Glomerular endothelial cell (primary cell): Measurements from ENCODE around the gene GTPBP4. TPM values are rescaled to one million over a fixed set of nuclear protein-coding genes. Genes with fewer than 3 reads are reported as not detected.
"Not testable (repeated sequence)": the region's sequence is repeated elsewhere in the genome, so short reads cannot be mapped to it uniquely, and the experiment has no call there.

Experiments used
- DNase-seq: peaks from one replicate; pipeline ENCODE4 v3.0.0-alpha.2; 2011; ENCODE audit warnings: low read depth, low spot score; ENCODE audit errors: extremely low read depth
- total RNA-seq: library from RNA; depleted of rRNA; stranded (reverse); fragments of >200 nt; gene quantifications from 2 replicates; pipeline ENCODE4 v1.2.3, GENCODE V29; 2015

The GTPBP4 gene
- total RNA-seq, 1 donor from 2014 or later, result 34.9 TPM

DNA sequence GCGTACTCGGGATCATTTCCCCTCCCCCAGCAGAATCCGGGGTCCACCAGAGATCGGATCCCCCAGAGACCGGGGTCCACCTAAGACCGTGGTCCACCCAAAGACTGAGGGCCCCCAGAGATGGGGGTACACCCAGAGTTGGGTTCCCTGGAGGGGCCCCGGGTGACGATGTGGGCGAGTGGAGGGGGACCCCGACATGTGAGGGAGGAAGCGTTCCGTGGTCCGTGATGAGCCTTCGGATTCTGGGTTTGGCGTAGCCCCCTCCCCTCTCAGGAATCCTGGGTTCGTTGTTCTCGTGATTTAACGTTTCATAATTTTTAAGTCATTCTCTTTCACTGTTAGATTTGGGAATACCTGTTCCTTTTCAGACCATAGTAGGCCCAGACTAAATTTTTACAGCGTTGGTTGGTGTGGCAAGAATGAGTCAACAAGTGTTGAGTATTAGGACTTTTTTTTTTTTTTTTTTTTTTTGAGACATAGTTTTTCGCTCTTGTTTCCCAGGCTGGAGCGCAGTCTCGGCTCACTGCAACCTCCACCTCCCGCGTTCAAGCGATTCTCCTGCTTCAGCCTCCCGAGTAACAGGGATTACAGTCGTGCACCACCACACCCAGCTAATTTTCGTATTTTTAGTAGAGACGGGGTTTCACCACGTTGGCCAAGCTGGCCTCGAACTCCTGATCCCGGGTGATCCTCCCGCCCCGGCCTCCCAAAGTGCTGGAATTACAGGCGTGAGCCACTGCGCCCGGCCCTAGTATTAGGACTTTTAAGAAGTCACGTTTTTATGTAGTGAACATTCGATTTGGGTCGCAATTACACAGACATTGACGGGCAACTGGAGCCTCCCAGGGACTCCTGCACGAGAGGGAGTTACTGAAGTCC is 672 bp downstream of the GTPBP4 start:
- DNase-seq, result no peak

DNA sequence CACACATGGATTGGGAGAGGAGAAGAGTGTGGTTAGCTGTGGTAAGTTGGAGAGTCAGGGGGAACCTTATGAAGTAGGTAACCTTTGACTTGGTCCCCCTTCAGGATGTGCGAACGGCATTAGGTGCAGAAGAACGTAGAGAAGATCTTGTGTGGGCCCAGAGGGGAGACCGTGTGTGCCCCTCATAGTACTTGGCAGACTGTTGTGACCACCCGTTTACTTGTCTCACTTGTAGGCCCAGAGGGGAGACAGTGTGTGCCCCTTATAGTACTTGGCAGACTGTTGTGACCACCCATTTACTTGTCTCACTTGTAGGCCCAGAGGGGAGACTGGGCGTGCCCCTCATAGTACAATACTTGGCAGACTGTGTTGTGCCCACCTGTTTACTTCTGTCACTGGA is 2.6 kb downstream of the GTPBP4 start:
- no peak for DNase-seq

DNA sequence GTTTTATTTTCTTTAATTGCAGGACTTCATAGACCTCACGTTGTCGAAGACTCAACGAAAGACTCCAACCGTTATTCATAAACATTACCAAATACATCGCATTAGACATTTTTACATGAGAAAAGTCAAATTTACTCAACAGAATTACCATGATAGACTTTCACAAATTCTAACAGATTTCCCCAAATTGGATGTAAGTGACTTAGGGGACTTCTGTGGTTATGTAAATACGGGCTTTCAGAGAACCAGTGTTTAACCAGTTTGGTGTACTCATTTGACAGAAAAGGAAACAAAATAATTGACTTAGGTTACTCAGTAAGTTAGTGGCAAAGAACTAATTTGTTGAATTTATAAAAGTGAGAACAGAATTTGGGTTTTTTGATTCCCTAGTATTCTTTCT is 4.2 kb downstream of the GTPBP4 start:
- no peak for DNase-seq

DNA sequence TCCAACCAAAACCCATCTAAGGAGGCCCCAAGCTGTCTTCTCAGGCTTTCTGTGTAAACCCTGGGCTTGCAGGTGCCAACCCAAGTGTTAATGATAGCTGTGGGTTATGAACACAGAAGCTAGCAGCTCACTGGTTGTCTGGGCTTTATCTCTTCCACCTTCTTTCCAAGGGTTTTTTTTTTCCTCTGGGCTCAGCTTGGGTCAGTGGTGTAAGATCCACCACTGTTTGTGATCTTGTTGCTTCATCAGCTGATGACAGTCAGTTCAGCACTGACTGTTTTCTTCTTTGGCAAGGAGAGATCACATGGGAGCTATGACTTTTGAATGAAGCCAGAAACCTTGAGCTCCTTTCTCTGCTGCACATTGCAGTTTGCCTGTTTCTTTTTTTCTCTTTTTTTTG is 4.6 kb downstream of the GTPBP4 start:
- DNase-seq, result no peak

DNA sequence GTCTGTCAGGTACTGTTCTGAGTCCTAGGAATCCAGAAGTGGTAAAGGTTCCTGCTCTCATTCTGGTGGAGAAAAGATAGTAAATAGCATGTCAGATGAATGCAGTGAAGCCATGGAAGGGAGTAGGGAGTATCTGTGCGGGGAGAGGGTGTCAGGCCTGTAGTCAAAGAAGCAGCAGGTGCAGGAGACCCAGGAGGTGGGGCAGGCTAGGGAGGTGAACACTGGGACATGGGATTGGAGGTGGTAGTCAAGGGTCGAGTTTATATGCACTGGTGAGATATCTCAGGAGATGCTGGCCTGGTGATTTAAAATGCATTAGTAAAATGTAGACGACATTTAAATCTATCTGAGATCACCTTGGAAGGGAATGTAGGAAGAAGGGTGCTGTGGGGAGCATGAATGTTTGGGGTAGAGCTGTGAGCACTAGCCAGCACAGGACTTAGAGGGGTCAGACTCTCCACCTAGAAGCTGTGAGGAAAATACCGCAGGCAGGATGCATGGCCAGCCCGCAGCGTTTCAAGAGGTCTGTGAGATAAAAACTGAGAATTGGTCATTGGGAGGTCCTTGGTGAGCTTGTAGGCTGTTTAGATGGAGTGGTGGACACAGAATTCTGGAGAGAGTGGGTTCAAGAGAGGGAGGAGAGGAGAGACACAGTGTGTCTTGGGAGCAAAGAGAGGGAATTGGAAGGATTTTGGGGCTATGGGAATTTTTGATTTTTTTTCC is 6.8 kb downstream of the GTPBP4 start:
- DNase-seq, result no peak

DNA sequence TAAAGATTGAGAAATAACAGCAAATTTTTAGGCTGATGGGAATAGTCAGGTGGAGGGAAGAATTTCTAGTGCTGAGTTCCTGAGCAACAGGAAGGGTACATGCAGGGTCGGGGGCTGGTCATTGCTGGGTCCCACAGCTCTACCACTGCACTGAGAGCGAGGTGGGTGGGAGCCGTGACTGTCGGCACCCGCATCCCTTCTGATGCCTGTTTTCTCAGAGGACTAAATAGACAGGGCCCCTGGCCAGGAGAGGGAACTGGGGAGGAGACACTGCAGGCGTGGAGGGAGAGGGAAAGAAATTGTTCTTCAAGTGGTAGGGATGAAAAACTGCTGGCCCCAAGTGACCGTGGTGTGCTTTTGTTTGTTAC is 7.3 kb downstream of the GTPBP4 start:
- no peak for DNase-seq

DNA sequence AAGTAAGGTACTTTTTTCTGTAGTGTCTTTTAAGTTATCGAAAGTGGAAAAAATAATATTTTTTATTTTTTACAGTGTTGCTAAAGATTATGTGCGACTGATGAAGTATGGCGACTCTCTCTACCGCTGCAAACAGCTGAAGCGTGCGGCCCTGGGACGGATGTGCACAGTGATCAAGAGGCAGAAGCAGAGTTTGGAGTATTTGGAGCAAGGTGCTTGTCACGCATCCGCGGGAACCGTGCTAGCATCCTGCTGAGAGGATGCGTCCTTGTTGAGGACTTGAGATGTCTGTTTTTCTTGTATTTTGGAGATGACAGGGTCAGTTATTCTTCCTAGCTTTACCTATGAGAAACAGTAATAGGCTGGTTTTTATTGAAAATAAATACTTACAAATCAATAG is 7.8 kb downstream of the GTPBP4 start:
- no peak for DNase-seq

DNA sequence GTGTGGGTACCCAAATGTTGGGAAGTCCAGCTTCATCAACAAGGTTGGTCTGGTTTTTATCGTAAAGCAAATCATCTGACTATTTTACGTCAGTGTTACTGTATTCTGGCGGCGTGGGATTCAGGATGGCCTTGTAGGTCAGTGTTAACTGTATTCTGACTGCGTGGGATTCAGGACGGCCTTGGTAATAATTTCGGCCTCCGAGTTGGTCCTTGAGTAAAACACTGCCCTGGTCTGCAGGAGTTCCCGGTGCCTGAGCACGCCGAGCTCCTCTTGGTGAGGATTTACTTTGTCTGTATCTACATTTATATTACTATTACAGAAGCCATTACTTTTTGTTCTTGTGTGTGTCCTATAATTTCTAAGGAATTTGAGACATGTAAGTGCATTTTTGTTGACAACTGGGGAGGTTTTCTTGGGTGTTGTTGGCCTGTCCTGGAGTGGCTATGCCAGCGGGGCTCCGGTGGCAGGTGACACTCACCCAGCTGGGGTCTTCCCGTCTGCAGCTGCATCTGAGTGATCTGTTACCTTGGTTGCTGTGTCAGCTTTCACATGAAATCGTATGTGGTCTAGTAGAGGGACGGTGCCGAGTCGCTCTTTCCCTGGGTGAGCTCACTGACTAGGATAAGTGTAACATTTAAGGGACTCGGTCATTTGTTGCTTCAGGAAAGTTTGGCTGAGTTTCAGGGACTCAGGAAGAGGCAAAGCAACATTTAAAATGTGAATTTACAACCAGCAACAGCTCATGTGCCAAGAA is 9.2 kb downstream of the GTPBP4 start:
- DNase-seq, result no peak

DNA sequence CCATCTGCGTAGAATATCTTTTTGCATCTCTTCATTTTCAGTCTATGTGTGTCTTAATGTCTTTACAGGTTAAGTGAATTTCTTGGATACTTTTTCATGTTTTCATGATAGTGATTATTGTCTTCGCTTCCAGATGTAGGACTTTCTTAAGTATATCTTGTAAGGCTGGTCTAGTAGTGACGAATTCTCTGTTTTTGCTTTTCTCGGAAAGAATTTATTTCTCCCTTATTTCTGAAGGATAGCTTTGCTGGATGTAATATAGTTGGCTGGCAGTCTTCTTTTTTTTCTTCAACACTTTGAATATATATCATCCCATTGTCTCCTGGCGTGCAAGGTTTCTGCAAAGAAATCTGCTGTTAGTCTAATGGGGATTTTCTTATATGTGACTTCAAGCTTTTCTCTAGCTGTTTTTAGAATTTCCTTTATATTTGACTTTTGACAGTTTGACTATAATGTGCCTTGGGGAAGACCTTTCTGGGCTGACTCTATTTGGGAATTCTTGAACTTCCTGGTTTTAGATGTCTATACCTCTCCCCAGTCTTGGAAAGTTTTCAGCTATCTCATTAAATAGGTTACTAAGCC is 14.3 kb downstream of the GTPBP4 start:
- no peak for DNase-seq

DNA sequence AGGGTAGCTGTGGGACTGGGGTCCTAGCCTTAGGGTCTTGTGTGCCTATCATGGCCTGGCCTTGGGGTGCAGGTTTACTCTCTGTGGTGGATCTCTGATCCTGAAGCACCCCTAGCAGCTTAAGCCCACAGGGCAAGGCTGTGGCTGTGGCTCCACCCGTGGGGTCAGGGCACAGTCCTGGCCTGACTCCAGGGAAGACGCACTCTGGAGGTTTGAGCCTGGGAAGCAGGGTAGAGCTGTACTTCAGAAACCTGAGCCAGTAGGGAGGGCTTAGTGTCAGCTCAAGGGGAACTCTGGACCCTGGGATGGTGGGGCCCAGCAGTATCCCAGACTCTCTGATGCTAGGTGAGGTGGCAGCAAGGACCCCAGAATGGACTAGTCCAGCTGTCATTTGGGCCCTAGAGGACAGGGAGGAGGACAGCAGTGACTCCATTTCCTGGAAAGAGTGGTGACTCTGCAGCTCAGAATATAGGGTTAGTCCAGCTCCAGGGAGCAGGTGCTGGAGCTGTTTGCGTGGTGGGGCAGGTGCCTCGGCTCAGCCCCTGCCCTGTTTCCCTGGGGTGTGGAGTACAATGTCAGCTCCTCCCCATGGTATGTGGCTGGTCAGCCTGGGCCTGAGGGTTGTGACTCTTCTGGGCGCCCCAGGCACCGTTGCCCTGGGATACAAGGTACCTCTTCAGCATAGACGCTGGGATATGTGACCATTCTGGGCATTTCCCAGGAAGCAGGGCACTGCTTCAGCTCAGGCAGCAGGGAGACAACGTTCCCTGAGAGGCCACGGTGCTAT is 15.8 kb downstream of the GTPBP4 start:
- DNase-seq, result no peak

DNA sequence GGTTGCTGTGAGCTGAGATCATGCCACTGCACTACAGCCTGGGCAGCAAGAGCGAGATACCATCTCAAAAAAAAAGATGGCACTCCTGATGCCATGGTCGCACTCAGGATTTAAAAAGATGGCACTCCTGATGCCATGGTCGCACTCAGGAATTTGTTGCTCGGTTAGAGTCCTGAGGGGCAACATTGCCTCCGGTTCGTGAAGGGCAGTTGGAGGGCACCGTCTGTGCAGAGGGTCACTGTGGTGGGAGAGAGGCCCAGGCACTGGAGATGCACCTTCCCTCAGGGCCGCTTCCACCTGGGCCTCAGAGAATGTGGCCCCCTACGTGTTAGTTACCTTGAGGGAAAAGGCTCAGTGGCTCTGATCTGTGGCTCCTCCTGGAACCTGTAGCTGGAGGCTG is 18.3 kb downstream of the GTPBP4 start:
- no peak for DNase-seq

DNA sequence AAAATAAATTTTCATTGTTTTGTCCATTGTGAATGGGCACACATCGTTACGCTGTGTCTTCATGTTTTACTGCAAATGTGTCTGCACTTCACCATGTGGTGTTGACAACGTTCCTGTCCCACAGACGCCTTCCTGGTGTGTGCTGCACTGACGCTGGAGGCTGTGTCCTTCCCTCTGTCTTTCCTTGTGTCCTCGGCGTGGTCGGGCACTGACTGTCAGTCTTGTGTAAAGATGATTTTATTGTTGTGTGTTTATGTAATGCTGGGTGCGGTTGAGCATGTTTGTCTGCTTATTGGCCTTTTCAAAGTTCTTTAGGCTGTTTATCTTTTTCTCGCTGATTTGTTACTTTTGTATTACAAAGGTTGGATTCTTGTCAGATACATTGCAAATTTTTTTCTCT is 19.3 kb downstream of the GTPBP4 start:
- no peak for DNase-seq

DNA sequence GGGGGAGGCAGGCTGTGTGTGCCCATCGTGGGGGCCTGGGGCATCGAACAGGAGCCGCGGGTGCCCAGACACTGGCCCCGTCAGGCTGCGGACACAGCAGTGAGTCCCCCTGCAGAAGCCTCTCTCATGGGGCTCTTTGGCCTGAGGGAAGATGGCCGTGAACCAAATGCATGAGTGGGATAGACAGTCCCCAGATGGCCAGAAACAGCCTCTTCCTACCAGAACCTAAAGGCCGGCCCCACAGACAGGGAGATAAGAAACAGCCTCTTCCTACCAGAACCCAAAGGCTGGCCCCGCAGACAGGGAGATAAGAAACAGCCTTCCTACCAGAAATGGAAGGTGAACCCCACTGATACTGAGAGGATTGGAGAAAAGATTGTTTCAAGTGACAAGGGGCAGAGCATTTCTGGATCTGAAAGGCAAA is 20.8 kb downstream of the GTPBP4 start:
- no peak for DNase-seq

DNA sequence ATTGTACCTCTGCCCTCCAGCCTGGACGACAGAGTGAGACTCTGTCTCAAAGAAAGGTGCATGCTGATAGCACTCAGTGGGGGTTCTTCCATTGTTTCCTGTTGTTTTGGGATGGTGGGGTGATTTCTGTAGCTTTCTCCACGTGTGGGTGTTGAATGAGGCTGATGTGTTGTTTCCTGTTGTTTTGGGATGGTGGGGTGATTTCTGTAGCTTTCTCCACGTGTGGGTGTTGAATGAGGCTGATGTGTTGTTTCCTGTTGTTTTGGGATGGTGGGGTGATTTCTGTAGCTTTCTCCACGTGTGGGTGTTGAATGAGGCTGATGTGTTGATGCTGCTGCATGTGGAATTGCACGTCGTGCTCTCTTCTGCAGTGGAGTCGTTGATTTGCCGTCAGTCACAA is 21.7 kb downstream of the GTPBP4 start:
- DNase-seq, result not testable (repeated sequence)

DNA sequence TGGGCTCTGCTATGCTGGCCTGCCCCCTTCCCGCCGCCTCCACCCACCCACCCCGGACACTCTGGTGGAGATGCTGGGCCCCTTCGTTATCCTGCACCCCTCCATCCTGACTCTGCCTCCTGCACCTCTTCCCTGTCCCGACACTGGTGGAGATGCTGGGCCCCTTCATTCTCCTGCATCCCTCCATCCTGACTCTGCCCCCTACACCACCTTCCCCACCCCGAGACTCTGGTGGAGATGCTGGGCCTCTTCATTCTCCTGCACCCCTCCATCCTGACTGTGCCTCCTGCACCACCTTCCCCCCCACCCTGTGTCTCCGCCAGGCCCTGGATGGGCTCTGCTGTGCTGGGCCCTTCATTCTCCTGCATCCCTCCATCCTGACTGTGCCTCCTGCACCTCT is 22.5 kb downstream of the GTPBP4 start:
- no peak for DNase-seq

DNA sequence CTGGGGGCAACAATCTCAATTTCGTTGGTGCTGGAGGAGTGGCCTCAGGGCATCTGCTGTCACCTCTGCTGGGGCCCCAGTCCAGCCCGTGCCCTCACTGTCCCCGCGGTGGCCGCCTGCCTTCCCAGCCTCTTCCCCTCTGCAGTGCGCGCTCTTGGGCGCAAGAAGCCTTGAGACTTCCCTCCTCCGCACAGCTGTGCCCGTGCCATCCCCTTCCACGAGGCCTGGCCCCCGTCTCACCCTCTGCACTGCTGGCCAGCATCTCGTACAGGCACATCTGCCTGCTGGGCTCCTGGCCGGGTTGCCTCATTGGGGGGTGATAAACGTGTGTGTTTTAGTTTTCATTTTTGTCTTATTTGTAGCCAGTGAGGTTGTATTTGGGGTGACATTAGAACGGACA is 23.5 kb downstream of the GTPBP4 start:
- DNase-seq, result no peak

DNA sequence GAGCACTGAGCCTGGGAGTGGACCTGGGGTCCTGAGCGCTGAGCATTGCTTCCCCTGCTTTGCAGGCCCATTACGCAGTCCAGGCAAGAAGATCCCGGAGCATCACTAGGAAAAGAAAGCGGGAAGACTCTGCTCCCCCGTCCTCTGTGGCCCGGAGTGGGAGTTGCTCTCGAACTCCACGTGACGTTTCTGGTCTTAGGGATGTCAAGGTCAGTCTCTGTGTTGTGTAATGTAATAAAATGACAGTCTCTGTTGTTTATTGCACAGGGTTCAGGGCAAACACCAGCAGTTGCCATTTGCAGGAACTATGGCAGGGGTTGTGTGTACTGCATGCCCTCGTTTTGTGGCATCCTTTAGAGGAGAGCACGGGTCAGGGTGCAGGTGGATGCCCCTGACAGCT is 27.5 kb downstream of the GTPBP4 start:
- no peak for DNase-seq

DNA sequence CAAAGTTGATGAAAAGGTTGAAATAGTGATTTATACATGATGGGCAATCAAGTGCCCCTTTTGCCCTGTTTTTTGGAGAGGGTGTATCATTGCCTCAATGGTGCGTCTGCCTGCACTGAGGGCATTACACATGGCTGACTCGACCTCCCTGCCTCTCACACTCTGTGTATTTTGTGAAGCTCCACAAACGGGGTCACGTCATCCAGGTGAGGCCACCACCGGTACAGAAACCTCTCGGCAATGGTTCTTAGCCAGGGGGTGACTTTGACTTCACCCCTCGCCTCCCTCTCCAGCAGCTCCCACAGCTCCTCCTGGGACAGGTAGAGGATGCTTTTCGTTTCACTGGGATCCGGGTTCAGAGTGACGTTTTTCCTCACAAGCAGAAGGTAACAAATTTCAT is 31.1 kb downstream of the GTPBP4 start:
- no peak for DNase-seq

DNA sequence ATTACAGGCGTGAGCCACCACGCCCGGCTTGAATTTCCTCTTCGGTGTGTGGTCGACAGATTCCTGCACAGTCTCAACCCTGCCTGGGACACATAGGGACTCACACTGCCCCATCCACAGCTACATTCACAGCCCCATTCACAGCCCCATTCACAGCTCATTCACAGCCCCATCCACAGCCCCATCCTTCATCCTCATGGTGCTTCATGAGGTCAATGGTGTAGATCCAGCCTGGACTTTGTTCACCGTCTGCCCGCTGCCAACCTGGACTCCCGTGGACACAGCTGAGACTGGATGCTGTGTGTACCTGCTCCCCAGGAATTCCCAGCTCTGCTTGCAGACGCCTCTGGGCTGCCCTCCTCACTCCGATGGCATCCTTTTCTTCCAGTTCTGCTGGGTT is 32.2 kb downstream of the GTPBP4 start:
- no peak for DNase-seq

DNA sequence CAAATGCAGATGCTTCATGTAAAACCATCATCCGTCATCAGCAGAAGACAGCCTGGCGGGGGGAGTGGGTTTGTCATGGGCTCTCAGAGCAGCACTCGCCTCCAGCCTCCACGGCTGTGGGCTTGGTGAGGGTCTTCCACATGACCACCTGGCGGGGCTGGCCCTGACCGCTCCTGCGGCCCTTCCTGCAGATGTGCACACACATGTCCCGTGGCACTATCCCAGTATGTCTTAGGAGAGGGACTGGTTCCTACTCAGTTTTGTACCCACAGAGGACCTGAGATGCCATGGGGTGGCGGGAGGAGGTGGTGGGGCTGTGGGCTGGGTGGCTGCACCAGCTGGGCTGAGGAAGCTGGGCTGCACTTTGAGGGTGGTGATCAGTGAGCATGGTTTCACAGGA is 32.7 kb downstream of the GTPBP4 start:
- DNase-seq, result no peak
